Endothelial cell of umbilical vein (primary cell): ENCODE results near the gene KHDC3L.

Source experiments
- EZH2 ChIP-seq: IDR thresholded peaks from 2 replicates; pipeline ENCODE4 v1.6.1; 2012; ENCODE audit warnings: borderline replicate concordance, low read depth, mild to moderate bottlenecking, moderate library complexity, low read length, inconsistent platforms; ENCODE audit not compliant: severe bottlenecking
- GATA2 ChIP-seq: IDR thresholded peaks from 2 replicates; pipeline ENCODE4 v1.7.0; 2011; ENCODE audit warnings: low read depth, mild to moderate bottlenecking, moderate library complexity, mixed read lengths, low read length; ENCODE audit not compliant: insufficient read length, insufficient read depth
- JUN ChIP-seq: IDR thresholded peaks from 2 replicates; pipeline ENCODE4 v1.6.1; 2011; ENCODE audit warnings: borderline replicate concordance, low read depth; ENCODE audit not compliant: insufficient read length, insufficient read depth
- MYC ChIP-seq: IDR thresholded peaks from one replicate; pipeline ENCODE4 v1.6.1; 2011; ENCODE audit warnings: mild to moderate bottlenecking, low read depth, low read length
- POLR2A ChIP-seq: IDR thresholded peaks from 2 replicates; pipeline ENCODE4 v1.6.1; 2012; ENCODE audit warnings: low read depth, mild to moderate bottlenecking, control low read depth, low read length
- POLR2AphosphoS5 ChIP-seq: IDR thresholded peaks from 2 replicates; pipeline ENCODE4 v1.6.1; 2012; ENCODE audit warnings: low read depth, mild to moderate bottlenecking, control low read depth, low read length, moderate library complexity; ENCODE audit not compliant: insufficient read depth
- TF ChIP-seq, protein P1 (sequence below), 2 donors: IDR thresholded peaks; 1 replicate in 1 of 2; 2 replicates in 1 of 2; pipeline ENCODE4 v1.5.1; 2011; ENCODE audit warnings: low read length in 2 of 2, mild to moderate bottlenecking in 2 of 2, moderate library complexity in 2 of 2, control low read depth in 1 of 2, inconsistent platforms in 1 of 2, low read depth in 1 of 2; ENCODE audit not compliant: insufficient read depth in 1 of 2; ENCODE audit errors: extremely low read depth in 1 of 2
- TF ChIP-seq, protein P2 (sequence below): IDR thresholded peaks from 2 replicates; pipeline ENCODE4 v1.6.1; 2011; ENCODE audit not compliant: insufficient read depth, insufficient read length

DNA sequence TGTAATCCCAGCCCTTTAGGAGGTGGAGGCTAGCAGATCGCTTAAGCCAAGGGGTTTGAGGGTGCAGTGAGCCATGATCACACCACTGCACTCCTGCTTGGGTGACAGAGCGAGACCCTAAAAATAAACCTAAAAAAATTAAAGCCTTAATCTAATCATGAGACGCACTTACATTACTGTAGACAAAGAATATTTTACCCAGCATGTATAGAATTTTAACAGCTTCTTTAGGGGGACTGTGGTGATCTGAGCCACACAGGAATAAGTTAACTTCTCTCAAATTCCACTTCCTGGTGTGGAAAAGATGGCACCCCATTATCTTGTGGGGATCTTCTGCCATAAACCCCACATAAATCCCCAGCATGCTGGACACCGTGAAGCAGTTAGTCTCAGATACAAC lies 9.5 kb downstream of the KHDC3L start:
- TF ChIP-seq, protein P1, sequence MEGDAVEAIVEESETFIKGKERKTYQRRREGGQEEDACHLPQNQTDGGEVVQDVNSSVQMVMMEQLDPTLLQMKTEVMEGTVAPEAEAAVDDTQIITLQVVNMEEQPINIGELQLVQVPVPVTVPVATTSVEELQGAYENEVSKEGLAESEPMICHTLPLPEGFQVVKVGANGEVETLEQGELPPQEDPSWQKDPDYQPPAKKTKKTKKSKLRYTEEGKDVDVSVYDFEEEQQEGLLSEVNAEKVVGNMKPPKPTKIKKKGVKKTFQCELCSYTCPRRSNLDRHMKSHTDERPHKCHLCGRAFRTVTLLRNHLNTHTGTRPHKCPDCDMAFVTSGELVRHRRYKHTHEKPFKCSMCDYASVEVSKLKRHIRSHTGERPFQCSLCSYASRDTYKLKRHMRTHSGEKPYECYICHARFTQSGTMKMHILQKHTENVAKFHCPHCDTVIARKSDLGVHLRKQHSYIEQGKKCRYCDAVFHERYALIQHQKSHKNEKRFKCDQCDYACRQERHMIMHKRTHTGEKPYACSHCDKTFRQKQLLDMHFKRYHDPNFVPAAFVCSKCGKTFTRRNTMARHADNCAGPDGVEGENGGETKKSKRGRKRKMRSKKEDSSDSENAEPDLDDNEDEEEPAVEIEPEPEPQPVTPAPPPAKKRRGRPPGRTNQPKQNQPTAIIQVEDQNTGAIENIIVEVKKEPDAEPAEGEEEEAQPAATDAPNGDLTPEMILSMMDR (IDR thresholded peaks at IDR 0.05; ENCODE audit: extremely low read depth in 1 of 2, insufficient read depth in 1 of 2, low read depth in 1 of 2, low read length in 2 of 2): no peak
- no peak for TF ChIP-seq EZH2
- no peak for TF ChIP-seq JUN
- no peak for TF ChIP-seq POLR2A
- TF ChIP-seq, protein P2, sequence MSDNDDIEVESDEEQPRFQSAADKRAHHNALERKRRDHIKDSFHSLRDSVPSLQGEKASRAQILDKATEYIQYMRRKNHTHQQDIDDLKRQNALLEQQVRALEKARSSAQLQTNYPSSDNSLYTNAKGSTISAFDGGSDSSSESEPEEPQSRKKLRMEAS: no peak
- no peak for TF ChIP-seq POLR2AphosphoS5
- TF ChIP-seq MYC: no peak
- TF ChIP-seq GATA2: no peak
